ENCODE measurements around the gene GNAL.

The GNAL gene

GRCh38 chr18:11754979-11755378 is 65.9 kb downstream of the GNAL start:
- no peak overlapping the region for H3K4me3 ChIP-seq (ENCODE audit: low read depth, low read length)
- no peak for TF ChIP-seq CTCF (IDR thresholded peaks at IDR 0.05; ENCODE audit: borderline replicate concordance, insufficient read depth, low read depth, low read length)

GRCh38 chr18:11757084-11757590 is 68.1 kb downstream of the GNAL start:
- no peak for TF ChIP-seq CTCF (IDR thresholded peaks at IDR 0.05; ENCODE audit: borderline replicate concordance, insufficient read depth, low read depth, low read length)
- H3K4me3 ChIP-seq (ENCODE audit: low read depth, low read length), result no peak overlapping the region

GRCh38 chr18:11759456-11759855 is 70.4 kb downstream of the GNAL start:
- no peak for TF ChIP-seq CTCF (IDR thresholded peaks at IDR 0.05; ENCODE audit: borderline replicate concordance, insufficient read depth, low read depth, low read length)

GRCh38 chr18:11760498-11761167 is 71.6 kb downstream of the GNAL start:
- no peak for TF ChIP-seq CTCF (IDR thresholded peaks at IDR 0.05; ENCODE audit: borderline replicate concordance, insufficient read depth, low read depth, low read length)
- no peak overlapping the region for H3K4me3 ChIP-seq (ENCODE audit: low read depth, low read length)

More at GRCh38 chr18:11759456-11759855, 70.4 kb downstream of the GNAL start:
- H3K4me3 ChIP-seq (ENCODE audit: low read depth, low read length), result no peak overlapping the region

GRCh38 chr18:11761553-11761952 is 72.5 kb downstream of the GNAL start:
- TF ChIP-seq CTCF (IDR thresholded peaks at IDR 0.05; ENCODE audit: borderline replicate concordance, insufficient read depth, low read depth, low read length), result peak; percentile 35; the same call in 1 of the 2 replicates
- no peak overlapping the region for H3K4me3 ChIP-seq (ENCODE audit: low read depth, low read length)

GRCh38 chr18:11762429-11762828 is 73.4 kb downstream of the GNAL start:
- no peak for TF ChIP-seq CTCF (IDR thresholded peaks at IDR 0.05; ENCODE audit: borderline replicate concordance, insufficient read depth, low read depth, low read length)

GRCh38 chr18:11767329-11767728 is 78.3 kb downstream of the GNAL start:
- H3K4me3 ChIP-seq (ENCODE audit: low read depth, low read length), result no peak overlapping the region
- no peak for TF ChIP-seq CTCF (IDR thresholded peaks at IDR 0.05; ENCODE audit: borderline replicate concordance, insufficient read depth, low read depth, low read length)

More at GRCh38 chr18:11762429-11762828, 73.4 kb downstream of the GNAL start:
- H3K4me3 ChIP-seq (ENCODE audit: low read depth, low read length), result no peak overlapping the region
